Measurements from ENCODE around the gene UGT1A9. TPM values are rescaled to one million over a fixed set of nuclear protein-coding genes. Genes with fewer than 3 reads are reported as not detected.

The UGT1A9 gene
- total and polyA plus RNA-seq, 2 of the 13 experiments (the other 11 are each of a cell fraction or from before 2014, with no cell fraction given) = 0.07 TPM; not detected in 1

DNA sequence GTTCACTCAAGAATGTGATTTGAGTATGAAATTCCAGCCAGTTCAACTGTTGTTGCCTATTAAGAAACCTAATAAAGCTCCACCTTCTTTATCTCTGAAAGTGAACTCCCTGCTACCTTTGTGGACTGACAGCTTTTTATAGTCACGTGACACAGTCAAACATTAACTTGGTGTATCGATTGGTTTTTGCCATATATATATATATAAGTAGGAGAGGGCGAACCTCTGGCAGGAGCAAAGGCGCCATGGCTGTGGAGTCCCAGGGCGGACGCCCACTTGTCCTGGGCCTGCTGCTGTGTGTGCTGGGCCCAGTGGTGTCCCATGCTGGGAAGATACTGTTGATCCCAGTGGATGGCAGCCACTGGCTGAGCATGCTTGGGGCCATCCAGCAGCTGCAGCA lies 88.3 kb downstream of the UGT1A9 start, which contains the start of gene UGT1A1 (continued):
- TF ChIP-seq, protein P1, sequence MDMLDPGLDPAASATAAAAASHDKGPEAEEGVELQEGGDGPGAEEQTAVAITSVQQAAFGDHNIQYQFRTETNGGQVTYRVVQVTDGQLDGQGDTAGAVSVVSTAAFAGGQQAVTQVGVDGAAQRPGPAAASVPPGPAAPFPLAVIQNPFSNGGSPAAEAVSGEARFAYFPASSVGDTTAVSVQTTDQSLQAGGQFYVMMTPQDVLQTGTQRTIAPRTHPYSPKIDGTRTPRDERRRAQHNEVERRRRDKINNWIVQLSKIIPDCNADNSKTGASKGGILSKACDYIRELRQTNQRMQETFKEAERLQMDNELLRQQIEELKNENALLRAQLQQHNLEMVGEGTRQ (IDR thresholded peaks at IDR 0.05; ENCODE audit: low read depth, low read length) = peak; percentile 81
- TF ChIP-seq, protein P1 (CRISPR knock-in tag; IDR thresholded peaks at IDR 0.05; ENCODE audit: borderline replicate concordance) = peak; percentile 70; the same call in 1 of the 2 replicates
- TF ChIP-seq, protein P2, sequence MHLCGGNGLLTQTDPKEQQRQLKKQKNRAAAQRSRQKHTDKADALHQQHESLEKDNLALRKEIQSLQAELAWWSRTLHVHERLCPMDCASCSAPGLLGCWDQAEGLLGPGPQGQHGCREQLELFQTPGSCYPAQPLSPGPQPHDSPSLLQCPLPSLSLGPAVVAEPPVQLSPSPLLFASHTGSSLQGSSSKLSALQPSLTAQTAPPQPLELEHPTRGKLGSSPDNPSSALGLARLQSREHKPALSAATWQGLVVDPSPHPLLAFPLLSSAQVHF (CRISPR knock-in tag; IDR thresholded peaks at IDR 0.05) = no peak
- TF ChIP-seq, protein P3, sequence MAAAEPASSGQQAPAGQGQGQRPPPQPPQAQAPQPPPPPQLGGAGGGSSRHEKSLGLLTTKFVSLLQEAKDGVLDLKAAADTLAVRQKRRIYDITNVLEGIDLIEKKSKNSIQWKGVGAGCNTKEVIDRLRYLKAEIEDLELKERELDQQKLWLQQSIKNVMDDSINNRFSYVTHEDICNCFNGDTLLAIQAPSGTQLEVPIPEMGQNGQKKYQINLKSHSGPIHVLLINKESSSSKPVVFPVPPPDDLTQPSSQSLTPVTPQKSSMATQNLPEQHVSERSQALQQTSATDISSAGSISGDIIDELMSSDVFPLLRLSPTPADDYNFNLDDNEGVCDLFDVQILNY (CRISPR knock-in tag; conservative IDR thresholded peaks at IDR 0.05) = no peak
- TF ChIP-seq, protein P4, sequence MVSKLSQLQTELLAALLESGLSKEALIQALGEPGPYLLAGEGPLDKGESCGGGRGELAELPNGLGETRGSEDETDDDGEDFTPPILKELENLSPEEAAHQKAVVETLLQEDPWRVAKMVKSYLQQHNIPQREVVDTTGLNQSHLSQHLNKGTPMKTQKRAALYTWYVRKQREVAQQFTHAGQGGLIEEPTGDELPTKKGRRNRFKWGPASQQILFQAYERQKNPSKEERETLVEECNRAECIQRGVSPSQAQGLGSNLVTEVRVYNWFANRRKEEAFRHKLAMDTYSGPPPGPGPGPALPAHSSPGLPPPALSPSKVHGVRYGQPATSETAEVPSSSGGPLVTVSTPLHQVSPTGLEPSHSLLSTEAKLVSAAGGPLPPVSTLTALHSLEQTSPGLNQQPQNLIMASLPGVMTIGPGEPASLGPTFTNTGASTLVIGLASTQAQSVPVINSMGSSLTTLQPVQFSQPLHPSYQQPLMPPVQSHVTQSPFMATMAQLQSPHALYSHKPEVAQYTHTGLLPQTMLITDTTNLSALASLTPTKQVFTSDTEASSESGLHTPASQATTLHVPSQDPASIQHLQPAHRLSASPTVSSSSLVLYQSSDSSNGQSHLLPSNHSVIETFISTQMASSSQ (IDR thresholded peaks at IDR 0.05; ENCODE audit: low read depth) = peak; percentile 79
- TF ChIP-seq, protein P4 (CRISPR knock-in tag; IDR thresholded peaks at IDR 0.05; ENCODE audit: borderline replicate concordance) = no peak
- TF ChIP-seq ZSCAN12 (CRISPR knock-in tag; IDR thresholded peaks at IDR 0.05) = no peak
- TF ChIP-seq NR2C2 (CRISPR knock-in tag; IDR thresholded peaks at IDR 0.05; ENCODE audit: borderline replicate concordance) = no peak
